H1 (cell line): ENCODE data around the gene TNIK.

Source experiments
- BCL11A ChIP-seq, 2 experiments: IDR thresholded peaks; one replicate each; pipeline ENCODE4 v1.6.1; 2011; ENCODE audit warnings: low read depth in 2 of 2, low read length in 2 of 2, mild to moderate bottlenecking in 2 of 2
- CHD2 ChIP-seq: IDR thresholded peaks from 2 replicates; pipeline ENCODE4 v1.6.1; 2012; ENCODE audit warnings: low read length, improper control_type of control experiment
- CTCF ChIP-seq, 3 experiments: IDR thresholded peaks; 1 replicate in 2 of 3; 2 replicates in 1 of 3; pipeline versions ENCODE4 v1.5.1 to v1.6.1; 2011; ENCODE audit warnings: low read length in 3 of 3, mild to moderate bottlenecking in 3 of 3, inconsistent platforms in 2 of 3, low read depth in 1 of 3, moderate library complexity in 1 of 3; ENCODE audit not compliant: insufficient read depth in 1 of 3; ENCODE audit errors: control extremely low read depth in 1 of 3
- EP300 ChIP-seq, 2 experiments: IDR thresholded peaks; 1 replicate in 1 of 2; 2 replicates in 1 of 2; pipeline ENCODE4 v1.6.1; 2011 to 2012; ENCODE audit warnings: low read depth in 2 of 2, low read length in 2 of 2, mild to moderate bottlenecking in 2 of 2, borderline replicate concordance in 1 of 2, inconsistent platforms in 1 of 2, moderate library complexity in 1 of 2
- POLR2AphosphoS5 ChIP-seq: IDR thresholded peaks from 2 replicates; pipeline ENCODE4 v1.6.1; 2011; ENCODE audit warnings: low read depth, low read length
- TF ChIP-seq, protein P1 (sequence below): IDR thresholded peaks from 2 replicates; pipeline ENCODE4 v1.6.1; 2012; ENCODE audit warnings: inconsistent platforms
- TF ChIP-seq, protein P2 (sequence below): IDR thresholded peaks from 2 replicates; pipeline ENCODE4 v1.6.1; 2012; ENCODE audit warnings: inconsistent platforms

GRCh38 chr3:171090321-171090720, 369.9 kb downstream of the TNIK start:
- TF ChIP-seq CTCF (IDR thresholded peaks at IDR 0.05; ENCODE audit: control extremely low read depth in 1 of 3, insufficient read depth in 1 of 3, low read depth in 1 of 3, low read length in 3 of 3) (no peak), BCL11A (IDR thresholded peaks at IDR 0.05; ENCODE audit: low read depth in 2 of 2, low read length in 2 of 2) (no peak), EP300 (IDR thresholded peaks at IDR 0.05; ENCODE audit: borderline replicate concordance in 1 of 2, low read depth in 2 of 2, low read length in 2 of 2) (no peak), POLR2AphosphoS5 (no peak), CHD2 (no peak)
- TF ChIP-seq, protein P1, sequence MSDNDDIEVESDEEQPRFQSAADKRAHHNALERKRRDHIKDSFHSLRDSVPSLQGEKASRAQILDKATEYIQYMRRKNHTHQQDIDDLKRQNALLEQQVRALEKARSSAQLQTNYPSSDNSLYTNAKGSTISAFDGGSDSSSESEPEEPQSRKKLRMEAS: no peak
- TF ChIP-seq, protein P2, sequence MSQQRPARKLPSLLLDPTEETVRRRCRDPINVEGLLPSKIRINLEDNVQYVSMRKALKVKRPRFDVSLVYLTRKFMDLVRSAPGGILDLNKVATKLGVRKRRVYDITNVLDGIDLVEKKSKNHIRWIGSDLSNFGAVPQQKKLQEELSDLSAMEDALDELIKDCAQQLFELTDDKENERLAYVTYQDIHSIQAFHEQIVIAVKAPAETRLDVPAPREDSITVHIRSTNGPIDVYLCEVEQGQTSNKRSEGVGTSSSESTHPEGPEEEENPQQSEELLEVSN: no peak
